NCI-H2171 (cell line): ENCODE results near the gene OR51A4.
"Not testable (repeated sequence)": the region's sequence is repeated elsewhere in the genome, so short reads cannot be mapped to it uniquely, and the experiment has no call there.

ENCODE experiments used
- DNase-seq: peaks from one replicate; lab custom pipeline; 2025; lab: John Stamatoyannopoulos, UW

The OR51A4 gene, protein sequence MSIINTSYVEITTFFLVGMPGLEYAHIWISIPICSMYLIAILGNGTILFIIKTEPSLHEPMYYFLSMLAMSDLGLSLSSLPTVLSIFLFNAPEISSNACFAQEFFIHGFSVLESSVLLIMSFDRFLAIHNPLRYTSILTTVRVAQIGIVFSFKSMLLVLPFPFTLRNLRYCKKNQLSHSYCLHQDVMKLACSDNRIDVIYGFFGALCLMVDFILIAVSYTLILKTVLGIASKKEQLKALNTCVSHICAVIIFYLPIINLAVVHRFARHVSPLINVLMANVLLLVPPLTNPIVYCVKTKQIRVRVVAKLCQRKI

DNA sequence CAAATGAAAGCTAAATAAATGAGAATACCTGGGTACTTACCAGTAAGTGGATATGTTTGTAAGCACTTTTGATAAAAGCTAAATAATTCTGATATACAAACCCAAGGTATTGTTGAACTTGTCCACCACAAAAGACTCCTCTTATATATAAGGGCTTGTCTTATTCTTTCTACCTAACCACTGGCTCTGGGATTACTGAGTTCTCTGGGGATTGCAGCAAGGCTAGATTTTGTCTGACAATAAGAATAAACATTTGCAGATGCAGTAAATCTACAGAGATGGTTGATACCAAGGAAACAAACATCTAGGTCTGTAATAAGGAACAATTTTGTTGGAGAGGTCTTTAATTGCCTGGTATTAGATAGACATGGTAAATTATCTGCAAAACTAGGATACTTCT lies at the start of gene OR51A4:
Gene OR51A4 (minus strand): TSS at position 101 of the 400 bp plus-strand sequence. CDS start 505 bp downstream, outside the sequence.
- no peak for DNase-seq

DNA sequence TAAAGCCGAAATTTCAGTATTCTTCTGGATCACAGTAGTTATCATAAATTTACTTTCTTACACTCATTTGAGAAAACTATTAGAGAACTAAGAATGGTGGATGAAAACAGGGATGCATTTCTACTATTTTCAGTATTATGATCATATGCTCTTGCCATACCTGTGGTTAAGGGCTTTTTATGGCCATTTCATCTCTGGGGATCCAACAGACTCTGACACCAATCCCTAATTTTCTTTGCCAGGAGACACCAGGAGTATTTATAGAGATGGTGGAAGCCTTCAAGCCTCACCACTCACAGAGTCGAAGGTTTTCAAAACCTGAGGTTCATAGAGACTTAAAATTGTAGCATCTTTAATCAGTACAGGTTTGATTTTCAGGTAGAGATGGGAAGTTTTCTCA lies 47.1 kb upstream of the OR51A4 start, which contains the start of gene OR51L1:
Gene OR51L1 (plus strand): TSS at position 301 of the 400 bp plus-strand sequence. CDS start 4,132 bp downstream, outside the sequence.
- DNase-seq = no peak

DNA sequence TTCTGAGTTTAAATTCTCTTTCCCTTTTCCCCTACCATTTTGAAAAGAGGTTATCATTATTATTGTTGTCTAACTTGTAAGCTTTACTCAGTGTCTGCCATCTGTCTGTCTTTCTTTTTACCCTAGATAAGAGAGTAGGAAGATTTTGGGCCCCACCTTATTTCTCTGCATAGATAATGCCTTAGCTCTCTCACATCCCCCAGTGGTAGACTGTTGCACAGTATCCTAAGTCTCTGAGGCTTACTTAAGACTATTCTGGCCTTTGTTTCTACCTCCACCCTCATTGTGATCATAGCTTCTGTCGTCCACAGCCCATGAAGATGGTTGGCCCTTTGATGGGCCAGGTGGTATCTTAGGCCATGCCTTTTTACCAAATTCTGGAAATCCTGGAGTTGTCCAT lies 43.7 kb upstream of the OR51A4 start:
- DNase-seq = no peak

DNA sequence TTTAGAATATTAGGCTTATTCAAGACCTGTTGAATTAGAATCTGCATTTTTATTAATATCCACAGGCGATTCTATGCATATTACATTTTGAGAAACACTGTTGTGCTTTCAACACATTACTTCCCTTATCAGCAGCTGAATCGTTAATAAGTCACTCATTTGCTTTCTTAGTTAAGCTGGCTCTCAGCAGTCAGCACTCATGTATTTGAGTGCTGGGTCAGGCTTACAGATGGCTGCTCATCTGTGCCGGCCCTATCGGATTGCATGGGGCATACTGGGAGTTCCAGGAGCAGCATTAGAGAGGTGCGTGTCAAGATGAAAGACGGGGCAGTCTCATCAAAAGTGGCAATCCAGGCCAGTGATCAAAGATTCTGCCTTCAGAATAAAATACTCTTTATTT lies 36.4 kb upstream of the OR51A4 start:
- no peak for DNase-seq

DNA sequence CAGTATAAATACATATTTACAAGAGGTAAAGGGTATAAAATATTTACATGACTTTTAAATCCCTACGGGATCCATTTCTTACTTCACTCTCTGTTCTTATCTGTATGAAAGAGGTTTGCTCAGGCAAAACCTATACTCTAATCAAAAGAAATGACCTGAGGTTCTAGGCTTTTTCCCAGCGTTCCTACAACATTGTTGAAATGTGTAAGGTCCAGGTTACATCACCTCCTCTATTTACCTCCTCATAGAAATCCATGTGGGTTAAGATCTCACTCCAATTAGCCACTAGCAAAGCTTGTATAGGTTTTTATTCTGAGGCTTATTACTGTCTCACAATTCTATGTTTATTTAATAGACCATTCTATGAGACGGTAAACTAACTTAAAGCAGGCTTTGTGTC lies 35.3 kb upstream of the OR51A4 start:
- no peak for DNase-seq

DNA sequence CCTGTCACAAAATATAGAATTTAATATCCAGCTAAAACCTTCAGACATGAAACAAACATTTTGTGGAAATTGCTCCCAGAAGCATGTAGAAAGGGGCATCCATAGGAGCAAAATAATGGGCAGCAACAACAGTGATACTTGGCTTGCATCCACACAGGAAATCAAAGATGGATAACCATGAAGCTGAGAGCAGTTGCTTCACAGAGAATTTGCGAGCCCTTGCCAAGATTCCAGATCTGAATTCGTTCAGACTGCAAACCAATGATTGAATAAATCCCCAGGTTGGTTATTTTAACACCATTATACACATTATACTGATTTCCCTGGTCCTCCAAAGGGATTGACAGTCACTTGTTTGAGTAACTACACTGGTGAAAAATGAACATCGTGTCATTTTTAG lies 31.6 kb upstream of the OR51A4 start:
- no peak for DNase-seq

DNA sequence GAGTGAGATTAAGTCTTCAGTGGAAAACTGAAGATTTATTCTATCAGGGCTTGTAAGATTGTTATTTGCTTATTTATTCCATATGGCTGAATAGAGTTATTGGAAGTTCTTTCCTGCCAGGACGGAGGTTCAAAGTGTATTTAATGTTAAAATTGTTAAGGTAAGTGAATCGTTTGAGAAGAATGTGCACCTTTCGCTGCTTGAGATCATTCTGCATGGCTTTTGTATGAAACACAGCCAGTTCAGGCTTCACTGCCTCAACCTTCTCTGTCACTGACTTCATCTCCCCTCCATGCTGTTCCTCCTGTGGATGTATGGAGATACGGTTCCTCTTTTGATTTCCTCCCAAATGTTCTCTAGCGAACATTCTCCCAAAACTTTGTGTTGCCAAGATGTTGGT lies 28.0 kb upstream of the OR51A4 start:
- no peak for DNase-seq

DNA sequence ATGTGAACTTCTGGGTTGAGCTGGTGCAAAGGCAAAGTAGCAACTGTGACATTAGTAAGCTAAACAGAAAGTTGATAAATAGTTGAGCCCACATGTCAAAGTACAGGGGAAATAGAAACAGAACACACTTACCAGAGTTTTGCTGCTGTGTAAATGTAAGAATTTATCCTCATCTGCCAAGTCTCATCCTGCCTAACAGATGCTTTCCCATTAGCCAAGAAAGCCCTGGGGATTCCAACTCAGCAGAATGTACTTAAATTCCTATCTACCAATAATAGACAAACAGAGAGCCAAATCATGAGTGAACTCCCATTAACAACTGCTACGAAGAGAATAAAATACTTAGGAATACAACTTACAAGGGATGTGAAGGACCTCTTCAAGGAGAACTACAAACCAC lies 15.4 kb upstream of the OR51A4 start:
- DNase-seq = no peak

DNA sequence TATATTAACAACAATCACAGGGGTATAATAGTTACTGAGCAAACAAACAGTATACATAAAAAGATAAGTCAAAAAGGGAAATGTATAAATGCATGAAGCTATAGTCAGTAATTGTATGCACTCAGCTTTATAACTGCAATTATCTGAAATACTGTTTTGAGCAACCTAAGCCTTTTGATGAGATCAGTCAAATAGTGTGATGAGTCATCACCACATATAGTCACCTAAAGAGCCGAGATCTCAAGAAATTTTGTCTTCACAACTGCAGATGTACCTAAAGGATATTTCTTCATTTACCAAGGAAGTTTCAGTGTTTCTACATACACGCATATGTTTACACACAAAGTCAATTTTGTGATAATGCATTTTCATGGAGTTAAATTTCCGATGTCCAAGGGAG lies 13.5 kb upstream of the OR51A4 start:
- no peak for DNase-seq

DNA sequence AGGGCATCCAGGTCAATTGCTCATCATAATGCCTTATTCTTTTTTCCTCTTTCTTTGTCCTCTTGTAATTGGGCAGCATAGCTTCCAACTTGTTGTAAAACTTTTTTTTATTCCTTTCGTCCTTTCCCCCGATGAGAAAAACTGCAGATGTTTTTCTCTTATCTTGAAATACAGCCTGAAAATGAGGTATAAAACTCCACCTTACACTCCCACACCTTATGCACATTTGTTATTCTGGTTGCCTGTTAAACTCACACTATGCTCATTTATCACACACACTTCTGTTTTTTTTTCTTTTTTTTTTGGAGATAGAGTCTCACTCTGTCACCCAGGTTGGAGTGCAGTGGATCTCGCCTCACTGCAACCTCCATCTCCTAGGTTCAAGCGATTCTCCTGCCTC lies 10.0 kb upstream of the OR51A4 start:
- no peak for DNase-seq

DNA sequence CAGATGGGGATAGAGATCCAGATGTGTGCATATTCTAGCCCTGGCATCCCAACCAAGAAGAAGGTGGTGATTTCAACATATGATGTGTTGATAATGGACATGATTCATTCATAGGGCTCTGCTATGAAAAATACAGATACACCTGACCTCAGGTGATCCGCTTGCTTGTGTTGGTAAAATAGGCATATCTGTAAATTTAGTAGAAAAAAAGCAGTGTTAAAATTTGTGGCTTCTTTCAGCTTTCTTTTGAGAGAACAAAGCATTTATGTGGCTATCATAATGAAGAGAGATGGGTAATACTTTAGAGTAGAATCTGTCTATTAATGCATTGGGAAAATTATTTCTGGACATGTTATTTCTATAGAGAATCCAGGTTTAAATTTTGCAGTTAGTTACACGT lies 8.2 kb upstream of the OR51A4 start, which contains the start of gene OR51A2:
Gene OR51A2 (minus strand): TSS at position 101 of the 400 bp plus-strand sequence. CDS start 0 bp downstream, at position 101.
- not testable (repeated sequence) for DNase-seq

DNA sequence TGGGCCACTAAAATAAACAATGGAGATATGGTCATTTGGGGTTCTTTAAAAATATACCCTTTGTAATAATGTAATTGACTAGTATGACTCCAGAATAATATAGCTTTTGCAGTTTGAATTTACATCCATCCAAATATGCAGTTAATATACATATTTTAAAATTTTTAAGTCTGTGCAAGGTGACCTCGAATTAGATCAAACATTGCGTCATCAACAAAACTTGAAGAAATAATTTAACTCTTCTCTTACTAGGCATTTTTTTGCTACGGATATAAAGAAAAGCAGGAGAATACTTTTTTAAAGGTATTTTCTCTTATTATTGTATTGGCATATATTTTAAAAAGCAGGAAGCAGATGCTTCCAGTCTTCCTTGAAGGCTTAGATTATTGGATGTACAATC lies 10.7 kb downstream of the OR51A4 start:
- DNase-seq = no peak

DNA sequence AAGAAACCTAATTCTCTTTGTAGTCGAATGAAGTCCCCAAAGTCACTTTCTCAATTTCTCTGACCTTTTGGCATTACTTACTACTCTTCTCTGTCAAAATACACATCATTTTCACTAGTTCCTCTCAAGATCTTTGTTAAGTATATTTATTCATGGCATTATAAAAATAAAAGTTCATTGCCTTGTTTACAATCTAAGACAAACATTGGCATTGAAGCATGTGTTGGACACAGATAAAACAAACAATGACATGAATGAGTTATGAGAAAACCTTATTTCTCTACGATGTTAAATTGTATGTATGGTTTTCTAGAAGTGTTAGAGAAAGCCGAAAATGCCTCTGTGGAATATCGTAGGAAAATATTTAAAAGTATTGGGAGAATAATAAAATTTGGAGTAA lies 14.7 kb downstream of the OR51A4 start:
- DNase-seq = no peak

DNA sequence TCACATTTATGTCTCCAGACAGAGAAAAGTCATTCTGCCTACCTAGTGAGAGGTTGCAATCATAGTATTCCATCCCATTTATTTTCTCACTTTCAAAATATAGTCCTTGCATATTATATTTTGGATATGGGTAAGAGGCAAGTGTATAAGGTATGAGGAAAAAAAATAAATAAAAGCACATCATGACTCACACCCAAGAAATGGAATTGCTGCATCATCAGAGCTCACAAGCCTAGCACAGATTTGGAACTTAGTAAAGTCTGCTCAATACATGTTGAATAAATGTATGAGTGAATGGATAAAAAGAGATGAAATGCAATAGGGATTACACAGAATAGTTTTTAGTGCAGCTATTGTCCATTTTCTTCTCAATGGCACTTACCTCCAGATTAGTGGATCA lies 20.8 kb downstream of the OR51A4 start:
- DNase-seq = no peak

DNA sequence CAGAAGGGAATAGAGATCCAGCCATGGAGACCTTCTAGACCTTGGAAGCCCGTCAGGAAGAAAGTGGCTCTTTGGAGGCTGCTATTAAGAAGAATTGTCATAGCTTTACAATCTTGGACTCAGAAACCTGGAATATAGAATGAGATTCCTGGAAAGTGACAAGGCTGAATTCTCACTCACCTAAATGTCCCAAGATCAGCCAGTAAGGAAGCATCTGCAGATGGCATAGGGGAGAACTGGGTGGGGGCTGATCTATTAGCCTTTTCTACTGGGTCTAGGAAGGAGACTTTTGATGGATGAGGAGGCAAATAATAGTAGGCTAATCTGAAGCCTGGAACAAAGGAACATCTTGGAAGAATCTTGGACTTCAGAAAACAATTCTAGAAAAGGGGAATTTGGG lies 23.2 kb downstream of the OR51A4 start, which contains the start of gene OR51G1:
Gene OR51G1 (minus strand): TSS at position 101 of the 400 bp plus-strand sequence. CDS start 0 bp downstream, at position 101.
- no peak for DNase-seq

DNA sequence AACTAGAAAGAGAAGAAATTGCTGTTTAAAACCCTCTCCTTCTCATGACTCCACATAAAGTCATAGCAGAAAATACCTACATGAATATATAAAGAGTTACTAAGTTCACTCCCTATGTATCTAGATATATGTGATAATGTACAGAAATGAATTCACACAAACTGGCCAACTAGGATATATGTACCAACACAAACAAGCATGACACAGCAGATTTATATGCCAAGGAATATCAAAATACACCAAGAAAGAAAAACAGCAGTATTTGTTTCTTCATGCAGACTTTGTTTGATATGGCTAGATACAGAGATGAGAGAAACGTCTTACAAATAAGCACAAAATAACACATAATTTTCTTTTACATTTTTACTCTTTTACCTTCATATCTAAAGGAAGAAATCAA lies 25.1 kb downstream of the OR51A4 start:
- DNase-seq = no peak

DNA sequence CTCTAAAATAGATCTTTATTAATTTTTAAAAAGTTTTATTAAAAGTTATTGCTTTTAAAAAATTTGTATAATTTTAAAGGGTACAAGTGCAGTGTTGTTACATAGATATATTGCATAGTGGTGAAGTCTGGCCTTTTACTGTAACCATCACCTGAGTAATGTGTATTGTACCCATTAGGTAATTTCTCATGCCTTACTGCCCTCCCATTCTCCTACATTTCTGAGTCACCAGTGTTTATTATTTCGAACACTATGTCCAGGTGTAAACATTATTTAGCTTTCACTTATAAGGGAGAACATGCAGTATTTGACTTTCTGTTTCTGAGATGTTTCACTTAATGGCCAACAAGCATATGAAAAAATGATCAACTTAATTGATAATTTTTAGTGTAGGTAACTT lies 25.6 kb downstream of the OR51A4 start:
- DNase-seq = no peak

DNA sequence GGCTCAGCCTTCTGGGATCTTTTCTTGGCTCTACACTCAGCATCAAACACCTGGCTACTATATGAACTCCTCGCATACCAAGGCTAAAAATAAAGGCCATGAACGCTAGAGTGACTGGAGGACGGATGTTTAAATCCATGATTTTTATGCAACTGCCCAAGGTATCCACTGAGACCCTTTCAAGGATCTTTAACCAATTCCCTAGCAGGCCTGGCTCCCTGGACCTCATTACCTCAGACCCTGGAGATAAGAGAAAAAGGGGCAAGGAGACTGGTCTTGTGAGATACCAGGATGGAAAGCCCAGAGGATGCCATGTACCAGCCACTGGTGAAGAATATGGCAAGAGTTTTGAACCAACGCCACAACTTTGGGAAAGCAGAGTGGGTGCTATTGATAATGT lies 28.2 kb downstream of the OR51A4 start, which contains the start of gene OR51G2:
Gene OR51G2 (minus strand): TSS at position 101 of the 400 bp plus-strand sequence. CDS start 3,687 bp downstream, outside the sequence.
- no peak for DNase-seq

DNA sequence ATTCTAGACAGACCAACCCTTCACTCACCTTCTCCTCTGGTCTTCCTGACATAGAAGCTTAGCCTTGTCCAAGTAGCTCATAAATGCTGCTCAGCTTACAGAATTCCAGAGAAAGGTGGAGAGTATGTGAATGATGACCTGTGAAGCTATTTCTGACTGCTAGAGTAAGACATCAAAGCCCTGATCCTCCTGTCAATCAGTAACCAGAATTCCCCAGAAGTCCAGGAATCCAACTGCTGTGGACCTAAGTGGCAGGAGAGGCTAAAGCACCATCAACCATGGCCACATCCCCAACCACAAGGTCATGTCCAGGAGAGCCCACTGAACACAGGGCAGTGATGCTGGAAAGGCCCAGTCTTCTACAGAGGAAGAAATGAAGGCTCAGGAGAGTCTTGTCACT lies 30.8 kb downstream of the OR51A4 start:
- DNase-seq = no peak

DNA sequence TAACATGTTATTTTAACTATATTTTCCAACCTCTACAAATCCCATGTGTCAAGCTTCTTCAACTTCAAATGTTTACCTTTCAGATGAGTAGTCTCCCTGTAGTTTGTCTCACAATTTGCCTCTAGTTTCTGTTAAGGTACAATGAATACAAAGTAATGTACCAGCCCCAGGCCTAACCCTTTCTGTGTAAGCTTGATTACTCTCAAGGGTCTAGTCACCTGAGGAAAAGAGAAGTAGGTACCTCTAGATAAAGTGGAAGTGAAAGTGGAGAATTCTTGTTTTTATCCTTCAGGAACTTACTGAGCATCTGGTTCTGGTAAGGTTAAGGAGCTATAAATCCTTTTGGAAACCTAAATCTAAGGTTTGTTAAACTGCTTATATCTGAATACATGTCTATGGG lies 43.9 kb downstream of the OR51A4 start, which contains the start of gene OR51A7:
Gene OR51A7 (plus strand): TSS at position 300 of the 400 bp plus-strand sequence. CDS start 3,587 bp downstream, outside the sequence.
- no peak for DNase-seq
